Suprapubic skin (tissue), 4 donors: ENCODE measurements around the gene KAT7.

Experiments
- POLR2A ChIP-seq, 2 donors: fragments of 450-650 bp; IDR thresholded peaks; one replicate each; pipeline ENCODE4 v1.6.1; 2017; ENCODE audit warnings: antibody characterized with exemption in 2 of 2, mild to moderate bottlenecking in 2 of 2, moderate library complexity in 2 of 2
- POLR2AphosphoS5 ChIP-seq, 3 donors: sonication (generic); formaldehyde crosslinking; IDR thresholded peaks; one replicate each; pipeline ENCODE4 v1.6.1; 2017; ENCODE audit warnings: antibody characterized with exemption in 3 of 3
- TF ChIP-seq, protein P1 (sequence below), 2 donors: fragments of 200-600 bp in 1 of 2; fragments of 450-650 bp in 1 of 2; sonication (generic) in 1 of 2; IDR thresholded peaks; one replicate each; pipeline ENCODE4 v1.5.1; 2016 to 2019; ENCODE audit warnings: antibody characterized with exemption in 2 of 2, mild to moderate bottlenecking in 1 of 2, moderate library complexity in 1 of 2

DNA sequence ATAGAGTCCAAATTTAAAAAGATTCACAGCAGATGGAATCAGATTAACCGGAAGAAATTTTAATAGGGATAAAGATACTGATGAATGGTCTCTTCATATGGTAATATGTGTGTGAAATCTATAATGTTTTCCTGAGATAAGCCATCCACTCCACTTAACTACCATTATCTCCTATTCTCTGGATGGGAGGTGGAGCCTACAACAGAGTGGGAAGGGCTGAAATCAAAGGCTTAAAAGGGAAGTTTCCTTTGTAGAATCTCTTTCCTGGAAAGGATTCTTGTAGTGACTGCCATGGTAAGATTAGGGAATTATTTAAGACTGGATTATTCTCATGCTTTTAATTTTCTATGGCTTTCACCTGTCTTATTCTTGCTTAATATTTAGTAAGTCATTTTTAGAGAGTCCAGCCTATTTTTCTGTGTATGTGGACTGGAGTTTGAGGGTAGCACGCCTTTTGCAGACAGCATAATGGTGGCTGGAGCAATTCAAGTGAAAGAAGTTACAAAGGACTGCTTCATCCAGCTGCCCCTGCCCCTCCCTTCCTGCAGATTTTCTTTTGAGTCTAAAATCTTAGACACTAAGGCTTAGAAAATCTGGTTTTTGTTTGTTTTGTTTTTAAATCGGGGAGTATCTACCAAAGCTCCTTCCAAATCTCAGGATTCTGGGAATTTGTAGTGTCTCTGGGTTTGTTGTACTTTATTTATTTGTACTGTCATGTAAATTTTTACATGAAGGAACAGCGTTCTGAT is 26.5 kb downstream of the KAT7 start:
- TF ChIP-seq POLR2A (IDR thresholded peaks at IDR 0.05) (no peak), POLR2AphosphoS5 (IDR thresholded peaks at IDR 0.05) (no peak)
- TF ChIP-seq, protein P1, sequence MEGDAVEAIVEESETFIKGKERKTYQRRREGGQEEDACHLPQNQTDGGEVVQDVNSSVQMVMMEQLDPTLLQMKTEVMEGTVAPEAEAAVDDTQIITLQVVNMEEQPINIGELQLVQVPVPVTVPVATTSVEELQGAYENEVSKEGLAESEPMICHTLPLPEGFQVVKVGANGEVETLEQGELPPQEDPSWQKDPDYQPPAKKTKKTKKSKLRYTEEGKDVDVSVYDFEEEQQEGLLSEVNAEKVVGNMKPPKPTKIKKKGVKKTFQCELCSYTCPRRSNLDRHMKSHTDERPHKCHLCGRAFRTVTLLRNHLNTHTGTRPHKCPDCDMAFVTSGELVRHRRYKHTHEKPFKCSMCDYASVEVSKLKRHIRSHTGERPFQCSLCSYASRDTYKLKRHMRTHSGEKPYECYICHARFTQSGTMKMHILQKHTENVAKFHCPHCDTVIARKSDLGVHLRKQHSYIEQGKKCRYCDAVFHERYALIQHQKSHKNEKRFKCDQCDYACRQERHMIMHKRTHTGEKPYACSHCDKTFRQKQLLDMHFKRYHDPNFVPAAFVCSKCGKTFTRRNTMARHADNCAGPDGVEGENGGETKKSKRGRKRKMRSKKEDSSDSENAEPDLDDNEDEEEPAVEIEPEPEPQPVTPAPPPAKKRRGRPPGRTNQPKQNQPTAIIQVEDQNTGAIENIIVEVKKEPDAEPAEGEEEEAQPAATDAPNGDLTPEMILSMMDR (IDR thresholded peaks at IDR 0.05) = no peak
